ENCODE data around the gene GPBP1. TPM values are rescaled to one million over a fixed set of nuclear protein-coding genes. Genes with fewer than 3 reads are reported as not detected.
"Not testable (repeated sequence)": the region's sequence is repeated elsewhere in the genome, so short reads cannot be mapped to it uniquely, and the experiment has no call there.

Gene GPBP1
- total and polyA plus RNA-seq, 2 donors from 2014 or later = 52.7 to 80.9 TPM

DNA sequence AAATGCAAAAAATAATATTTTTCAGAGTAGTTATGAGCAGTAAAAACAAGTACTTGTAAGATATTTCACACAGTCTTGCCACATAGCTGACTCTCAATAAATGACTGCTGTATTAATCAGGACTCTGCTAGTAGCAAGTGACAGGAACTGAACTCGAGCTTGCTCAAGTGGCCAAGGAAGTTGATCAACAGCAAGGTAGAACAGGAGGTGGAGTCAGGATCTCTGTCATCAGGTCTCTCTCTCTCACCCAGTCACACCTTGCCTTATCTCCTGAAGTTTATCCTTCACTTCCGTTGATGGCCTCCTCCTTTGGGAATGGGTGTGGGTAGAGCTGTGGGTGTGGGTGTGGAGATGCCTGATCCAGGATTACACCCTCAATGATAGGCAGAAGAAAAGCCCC lies 107.0 kb downstream of the GPBP1 start:
- TF ChIP-seq, protein P1, sequence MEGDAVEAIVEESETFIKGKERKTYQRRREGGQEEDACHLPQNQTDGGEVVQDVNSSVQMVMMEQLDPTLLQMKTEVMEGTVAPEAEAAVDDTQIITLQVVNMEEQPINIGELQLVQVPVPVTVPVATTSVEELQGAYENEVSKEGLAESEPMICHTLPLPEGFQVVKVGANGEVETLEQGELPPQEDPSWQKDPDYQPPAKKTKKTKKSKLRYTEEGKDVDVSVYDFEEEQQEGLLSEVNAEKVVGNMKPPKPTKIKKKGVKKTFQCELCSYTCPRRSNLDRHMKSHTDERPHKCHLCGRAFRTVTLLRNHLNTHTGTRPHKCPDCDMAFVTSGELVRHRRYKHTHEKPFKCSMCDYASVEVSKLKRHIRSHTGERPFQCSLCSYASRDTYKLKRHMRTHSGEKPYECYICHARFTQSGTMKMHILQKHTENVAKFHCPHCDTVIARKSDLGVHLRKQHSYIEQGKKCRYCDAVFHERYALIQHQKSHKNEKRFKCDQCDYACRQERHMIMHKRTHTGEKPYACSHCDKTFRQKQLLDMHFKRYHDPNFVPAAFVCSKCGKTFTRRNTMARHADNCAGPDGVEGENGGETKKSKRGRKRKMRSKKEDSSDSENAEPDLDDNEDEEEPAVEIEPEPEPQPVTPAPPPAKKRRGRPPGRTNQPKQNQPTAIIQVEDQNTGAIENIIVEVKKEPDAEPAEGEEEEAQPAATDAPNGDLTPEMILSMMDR (IDR thresholded peaks at IDR 0.05; ENCODE audit: borderline replicate concordance, extremely low read depth, insufficient read depth) = no peak
- FAIRE-seq (no peak), DNase-seq (no peak)
- Histone ChIP-seq H3K27ac (ENCODE audit: low read depth in 2 of 2, low read length in 2 of 2) (no peak overlapping the region), H3K9me3 (ENCODE audit: control insufficient read depth in 2 of 3, insufficient read depth in 1 of 3, low read length in 3 of 3) (no peaks in the 10 kb centered on the region), H3K27me3 (ENCODE audit: control insufficient read depth, insufficient read depth, low read length) (no peaks in the 10 kb centered on the region), H3K9ac (ENCODE audit: low read length in 3 of 3) (no peak overlapping the region), H3K4me1 (ENCODE audit: control insufficient read depth in 2 of 3, insufficient read depth in 2 of 3, low read depth in 1 of 3, low read length in 3 of 3) (no peaks in the 10 kb centered on the region), H3K4me3 (ENCODE audit: low read length in 3 of 3) (no peak overlapping the region), H3K36me3 (ENCODE audit: control insufficient read depth in 2 of 3, insufficient read depth in 3 of 3, low read length in 3 of 3) (no peaks in the 10 kb centered on the region)
- intact Hi-C loops (cut with DNase I) = no loop called here

DNA sequence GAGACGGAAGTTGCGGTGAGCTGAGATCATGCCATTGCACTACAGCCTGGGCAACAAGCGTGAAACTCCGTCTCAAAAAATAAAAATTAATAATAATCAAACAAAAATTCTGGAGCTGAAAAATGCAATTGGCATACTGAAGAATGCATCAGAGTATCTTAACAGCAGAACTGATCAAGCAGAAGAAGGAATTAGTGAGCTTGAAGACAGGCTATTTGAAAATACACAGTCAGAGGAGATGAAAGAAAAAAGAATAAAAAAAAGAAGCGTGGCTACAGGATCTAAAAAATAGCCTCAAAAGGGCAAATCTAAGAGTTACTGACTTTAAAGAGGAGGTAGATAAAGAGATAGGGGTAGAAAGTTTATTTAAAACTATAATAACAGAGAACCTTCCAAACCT lies 111.2 kb downstream of the GPBP1 start:
- H3K4me1 ChIP-seq (ENCODE audit: control insufficient read depth in 2 of 3, insufficient read depth in 2 of 3, low read depth in 1 of 3, low read length in 3 of 3); H3K9ac ChIP-seq (ENCODE audit: low read length in 3 of 3); intact Hi-C loops (cut with DNase I); DNase-seq; H3K27me3 ChIP-seq (ENCODE audit: control insufficient read depth, insufficient read depth, low read length); H3K9me3 ChIP-seq (ENCODE audit: control insufficient read depth in 2 of 3, insufficient read depth in 1 of 3, low read length in 3 of 3); H3K27ac ChIP-seq (ENCODE audit: low read depth in 2 of 2, low read length in 2 of 2); FAIRE-seq; H3K36me3 ChIP-seq (ENCODE audit: control insufficient read depth in 2 of 3, insufficient read depth in 3 of 3, low read length in 3 of 3); H3K4me3 ChIP-seq (ENCODE audit: low read length in 3 of 3): not testable (repeated sequence)

DNA sequence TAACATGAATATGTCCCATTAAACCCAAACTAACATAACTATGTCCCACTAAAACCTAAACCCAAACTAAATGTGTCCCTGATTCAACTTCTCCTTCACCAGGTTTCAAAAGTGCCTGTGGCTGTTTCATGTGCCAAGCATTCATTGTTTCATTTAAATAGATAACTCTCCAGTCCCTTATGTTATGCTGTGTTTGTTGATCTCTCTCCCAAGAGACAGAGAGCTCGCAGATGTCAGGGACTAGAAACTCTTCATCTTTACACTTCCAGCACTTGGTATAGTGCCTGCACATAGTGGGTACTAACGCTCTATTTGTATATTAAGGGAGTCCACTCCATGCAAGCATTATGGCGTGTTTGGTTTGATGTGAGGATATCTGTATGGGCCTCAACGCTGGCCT lies 118.0 kb downstream of the GPBP1 start:
- DNase-seq (no peak), FAIRE-seq (no peak)
- no peaks in the 10 kb centered on the region for H3K36me3 ChIP-seq (ENCODE audit: control insufficient read depth in 2 of 3, insufficient read depth in 3 of 3, low read length in 3 of 3)
- intact Hi-C loops (cut with DNase I) = no loop called here
- H3K27me3 ChIP-seq (ENCODE audit: control insufficient read depth, insufficient read depth, low read length) = no peaks in the 10 kb centered on the region
- H3K9me3 ChIP-seq (ENCODE audit: control insufficient read depth in 2 of 3, insufficient read depth in 1 of 3, low read length in 3 of 3) = no peaks in the 10 kb centered on the region
- no peak overlapping the region for H3K4me3 ChIP-seq (ENCODE audit: low read length in 3 of 3)
- no peak overlapping the region for H3K27ac ChIP-seq (ENCODE audit: low read depth in 2 of 2, low read length in 2 of 2)
- TF ChIP-seq, protein P1 (IDR thresholded peaks at IDR 0.05; ENCODE audit: borderline replicate concordance, extremely low read depth, insufficient read depth) = no peak
- no peaks in the 10 kb centered on the region for H3K4me1 ChIP-seq (ENCODE audit: control insufficient read depth in 2 of 3, insufficient read depth in 2 of 3, low read depth in 1 of 3, low read length in 3 of 3)
- no peak overlapping the region for H3K9ac ChIP-seq (ENCODE audit: low read length in 3 of 3)

DNA sequence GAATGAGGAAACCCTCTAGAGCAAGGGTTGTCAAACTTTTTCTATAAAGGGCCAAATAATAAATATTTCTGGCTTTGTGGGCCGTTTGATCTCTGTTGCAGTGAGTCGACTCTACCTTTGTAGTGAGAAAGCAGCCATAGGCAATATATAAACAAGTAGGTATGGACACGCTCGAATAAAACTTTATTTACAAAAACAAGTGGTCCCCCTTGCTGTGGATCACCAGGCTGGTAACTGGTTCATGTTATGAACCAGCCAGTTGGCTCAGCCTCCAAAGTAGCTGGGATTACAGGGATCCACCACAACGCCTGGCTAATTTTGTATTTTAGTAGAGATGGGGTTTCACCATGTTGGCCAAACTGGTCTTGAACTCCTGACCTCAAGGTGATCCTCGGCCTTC lies 118.5 kb downstream of the GPBP1 start:
- FAIRE-seq = no peak
- intact Hi-C loops (cut with DNase I) = no loop called here

More for the DNA sequence above, 118.5 kb downstream of the GPBP1 start:
- Histone ChIP-seq H3K4me3 (ENCODE audit: low read length in 3 of 3) (no peak overlapping the region), H3K27me3 (ENCODE audit: control insufficient read depth, insufficient read depth, low read length) (no peaks in the 10 kb centered on the region), H3K4me1 (ENCODE audit: control insufficient read depth in 2 of 3, insufficient read depth in 2 of 3, low read depth in 1 of 3, low read length in 3 of 3) (no peaks in the 10 kb centered on the region), H3K9me3 (ENCODE audit: control insufficient read depth in 2 of 3, insufficient read depth in 1 of 3, low read length in 3 of 3) (no peaks in the 10 kb centered on the region), H3K9ac (ENCODE audit: low read length in 3 of 3) (no peak overlapping the region), H3K36me3 (ENCODE audit: control insufficient read depth in 2 of 3, insufficient read depth in 3 of 3, low read length in 3 of 3) (no peaks in the 10 kb centered on the region), H3K27ac (ENCODE audit: low read depth in 2 of 2, low read length in 2 of 2) (no peak overlapping the region)
- TF ChIP-seq, protein P1 (IDR thresholded peaks at IDR 0.05; ENCODE audit: borderline replicate concordance, extremely low read depth, insufficient read depth) = no peak
- no peak for DNase-seq
